Thoracic aorta (tissue), 2 donors: ENCODE results near the gene LYL1. TPM values are rescaled to one million over a fixed set of nuclear protein-coding genes. Genes with fewer than 3 reads are reported as not detected.

Experiments
- ATAC-seq: fragments of 150-250 bp; one replicate; pipeline ENCODE4 v1.8.0; 2017; ENCODE audit warnings: low read depth; ENCODE audit not compliant: insufficient number of reproducible peaks, low FRiP score
- DNase-seq: peaks from one replicate; pipeline ENCODE4 v3.0.0-alpha.2; 2020; ENCODE audit warnings: low spot score
- H3K27ac ChIP-seq, 2 donors: fragments of 200-600 bp; sonication (generic); 1 replicate in 1 of 2; 2 replicates in 1 of 2; pipeline ENCODE4 v1.5.1; 2016; ENCODE audit warnings: mild to moderate bottlenecking in 2 of 2, moderate library complexity in 2 of 2
- H3K27me3 ChIP-seq: fragments of 200-600 bp; sonication (generic); replicated peaks from 2 replicates; pipeline ENCODE4 v1.6.0; 2016; ENCODE audit warnings: mild to moderate bottlenecking; ENCODE audit not compliant: insufficient read depth
- H3K36me3 ChIP-seq: fragments of 200-600 bp; sonication (generic); one replicate; pipeline ENCODE4 v1.5.1; 2016
- H3K4me1 ChIP-seq, 2 donors: fragments of 200-600 bp; sonication (generic); 1 replicate in 1 of 2; 2 replicates in 1 of 2; pipeline versions ENCODE4 v1.5.1 to v1.6.0; 2016; ENCODE audit warnings: low read depth in 2 of 2, mild to moderate bottlenecking in 1 of 2; ENCODE audit not compliant: control insufficient read depth in 1 of 2
- H3K4me3 ChIP-seq: fragments of 200-600 bp; sonication (generic); 2 replicates; pipeline ENCODE4 v1.5.1; 2016; ENCODE audit warnings: mild to moderate bottlenecking
- H3K9me3 ChIP-seq: fragments of 200-600 bp; sonication (generic); 2 replicates; pipeline ENCODE4 v1.5.1; 2016
- total RNA-seq, 2 donors: library from RNA; depleted of rRNA; stranded (reverse); fragments of >200 nt; gene quantifications; one replicate each; pipeline versions ENCODE4 v1.1.0 to v1.2.3, GENCODE V29; 2016
- TF ChIP-seq, protein P1 (sequence below): fragments of 200-600 bp; sonication (generic); IDR thresholded peaks from one replicate; pipeline ENCODE4 v1.5.1; 2019; ENCODE audit warnings: antibody characterized with exemption

The LYL1 gene
- total RNA-seq, 2 donors from 2014 or later = 10.6 to 36.1 TPM

DNA sequence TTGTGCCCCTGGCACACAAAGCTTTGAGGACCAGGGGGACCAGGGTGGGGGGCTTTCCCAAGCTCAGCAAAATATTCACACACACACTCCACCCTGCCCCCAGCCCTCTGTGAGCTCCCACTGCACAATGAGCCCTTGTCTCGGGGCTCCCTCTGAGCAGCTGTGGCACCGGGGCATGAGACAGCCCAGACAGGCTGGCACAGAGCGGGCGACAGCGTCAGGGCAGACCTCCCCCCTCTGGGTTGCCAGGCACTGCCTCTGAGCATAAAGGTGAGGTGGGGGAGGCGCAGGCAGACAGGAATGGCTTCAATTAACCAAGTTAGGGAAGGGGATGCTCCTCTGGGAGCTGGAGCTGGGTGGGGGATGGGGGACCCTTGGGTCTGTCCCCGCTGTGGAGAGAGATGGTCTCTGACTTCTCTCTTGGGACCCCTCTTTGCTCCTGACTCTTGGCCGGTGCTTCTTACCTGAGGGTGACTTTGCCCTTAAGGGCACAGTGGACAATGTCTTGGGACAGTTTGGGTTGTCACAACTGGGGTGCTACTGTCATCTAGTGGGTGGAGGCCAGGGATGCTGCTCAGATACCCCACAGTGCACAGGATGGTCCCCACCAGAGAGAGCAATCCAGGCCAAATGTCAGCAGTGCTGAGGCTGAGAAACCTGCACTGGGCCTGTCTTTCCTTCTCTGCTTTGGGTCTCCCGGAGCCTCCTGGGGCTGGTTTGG lies 30.3 kb downstream of the LYL1 start:
- H3K36me3 ChIP-seq = peaks cover 16% of the 10 kb centered on the region
- H3K4me1 ChIP-seq = peaks cover 36 to 95% of the 10 kb centered on the region in 2 donors
- H3K4me3 ChIP-seq = no peak overlapping the region
- ATAC-seq (no peak), DNase-seq (no peak)
- H3K27ac ChIP-seq = peak overlapping the region; percentile 99 to 100
- H3K27me3 ChIP-seq = no peaks in the 10 kb centered on the region
- no peaks in the 10 kb centered on the region for H3K9me3 ChIP-seq
- TF ChIP-seq, protein P1, sequence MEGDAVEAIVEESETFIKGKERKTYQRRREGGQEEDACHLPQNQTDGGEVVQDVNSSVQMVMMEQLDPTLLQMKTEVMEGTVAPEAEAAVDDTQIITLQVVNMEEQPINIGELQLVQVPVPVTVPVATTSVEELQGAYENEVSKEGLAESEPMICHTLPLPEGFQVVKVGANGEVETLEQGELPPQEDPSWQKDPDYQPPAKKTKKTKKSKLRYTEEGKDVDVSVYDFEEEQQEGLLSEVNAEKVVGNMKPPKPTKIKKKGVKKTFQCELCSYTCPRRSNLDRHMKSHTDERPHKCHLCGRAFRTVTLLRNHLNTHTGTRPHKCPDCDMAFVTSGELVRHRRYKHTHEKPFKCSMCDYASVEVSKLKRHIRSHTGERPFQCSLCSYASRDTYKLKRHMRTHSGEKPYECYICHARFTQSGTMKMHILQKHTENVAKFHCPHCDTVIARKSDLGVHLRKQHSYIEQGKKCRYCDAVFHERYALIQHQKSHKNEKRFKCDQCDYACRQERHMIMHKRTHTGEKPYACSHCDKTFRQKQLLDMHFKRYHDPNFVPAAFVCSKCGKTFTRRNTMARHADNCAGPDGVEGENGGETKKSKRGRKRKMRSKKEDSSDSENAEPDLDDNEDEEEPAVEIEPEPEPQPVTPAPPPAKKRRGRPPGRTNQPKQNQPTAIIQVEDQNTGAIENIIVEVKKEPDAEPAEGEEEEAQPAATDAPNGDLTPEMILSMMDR = no peak

- Histone ChIP-seq H3K27me3 (no peaks in the 10 kb centered on the region), H3K4me3 (no peak overlapping the region), H3K27ac (peak overlapping the region; percentile 99 to 100), H3K36me3 (peaks cover 13% of the 10 kb centered on the region), H3K9me3 (no peaks in the 10 kb centered on the region), H3K4me1 (peaks cover 37 to 95% of the 10 kb centered on the region in 2 donors)
- DNase-seq = no peak
- TF ChIP-seq, protein P1 = no peak
- no peak for ATAC-seq
Observed at GRCh38 chr19:13071444-13072187, 31.0 kb downstream of the LYL1 start.

DNA sequence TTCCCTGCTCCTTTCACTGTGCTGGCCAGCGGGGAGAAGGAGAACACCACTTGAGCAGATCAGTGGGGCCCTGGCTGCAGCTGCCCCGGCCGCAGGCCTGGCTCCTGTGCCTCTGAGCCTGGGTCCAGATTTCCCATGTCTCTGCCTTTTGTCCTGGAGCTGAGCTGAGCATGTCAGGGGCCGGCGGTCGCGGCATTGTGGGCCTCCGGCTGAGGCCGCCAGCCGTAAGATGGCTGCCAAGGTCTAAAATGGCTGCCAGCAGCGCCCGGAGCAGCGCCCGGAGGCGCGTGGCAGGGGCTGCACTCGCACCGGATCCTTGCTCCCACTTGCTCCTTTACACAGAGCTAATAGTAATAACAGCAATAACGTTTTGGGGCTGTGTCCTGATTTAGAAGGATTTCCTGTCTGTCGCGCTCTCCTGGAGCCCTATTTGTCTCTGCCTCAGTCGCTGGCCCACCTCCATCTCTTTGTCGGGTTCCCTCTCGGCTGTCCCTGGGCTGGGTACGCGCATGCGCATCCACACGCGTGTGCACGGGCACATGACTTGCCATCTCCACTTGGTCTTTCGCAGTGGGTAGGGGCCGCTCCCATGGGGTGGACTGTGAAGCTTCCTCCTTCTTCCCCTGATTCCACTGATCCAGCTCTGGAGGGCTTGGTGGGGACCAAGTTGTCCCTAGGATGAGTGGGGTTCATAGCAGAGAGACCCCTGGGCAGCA lies 32.1 kb downstream of the LYL1 start:
- Histone ChIP-seq H3K4me3 (peak overlapping the region; percentile 54), H3K27ac (peak overlapping the region; percentile 99 to 100), H3K4me1 (peaks cover 41 to 95% of the 10 kb centered on the region in 2 donors), H3K9me3 (no peaks in the 10 kb centered on the region), H3K27me3 (no peaks in the 10 kb centered on the region), H3K36me3 (peaks cover 5% of the 10 kb centered on the region)
- ATAC-seq (no peak), DNase-seq (no peak)
- TF ChIP-seq, protein P1 = no peak

DNA sequence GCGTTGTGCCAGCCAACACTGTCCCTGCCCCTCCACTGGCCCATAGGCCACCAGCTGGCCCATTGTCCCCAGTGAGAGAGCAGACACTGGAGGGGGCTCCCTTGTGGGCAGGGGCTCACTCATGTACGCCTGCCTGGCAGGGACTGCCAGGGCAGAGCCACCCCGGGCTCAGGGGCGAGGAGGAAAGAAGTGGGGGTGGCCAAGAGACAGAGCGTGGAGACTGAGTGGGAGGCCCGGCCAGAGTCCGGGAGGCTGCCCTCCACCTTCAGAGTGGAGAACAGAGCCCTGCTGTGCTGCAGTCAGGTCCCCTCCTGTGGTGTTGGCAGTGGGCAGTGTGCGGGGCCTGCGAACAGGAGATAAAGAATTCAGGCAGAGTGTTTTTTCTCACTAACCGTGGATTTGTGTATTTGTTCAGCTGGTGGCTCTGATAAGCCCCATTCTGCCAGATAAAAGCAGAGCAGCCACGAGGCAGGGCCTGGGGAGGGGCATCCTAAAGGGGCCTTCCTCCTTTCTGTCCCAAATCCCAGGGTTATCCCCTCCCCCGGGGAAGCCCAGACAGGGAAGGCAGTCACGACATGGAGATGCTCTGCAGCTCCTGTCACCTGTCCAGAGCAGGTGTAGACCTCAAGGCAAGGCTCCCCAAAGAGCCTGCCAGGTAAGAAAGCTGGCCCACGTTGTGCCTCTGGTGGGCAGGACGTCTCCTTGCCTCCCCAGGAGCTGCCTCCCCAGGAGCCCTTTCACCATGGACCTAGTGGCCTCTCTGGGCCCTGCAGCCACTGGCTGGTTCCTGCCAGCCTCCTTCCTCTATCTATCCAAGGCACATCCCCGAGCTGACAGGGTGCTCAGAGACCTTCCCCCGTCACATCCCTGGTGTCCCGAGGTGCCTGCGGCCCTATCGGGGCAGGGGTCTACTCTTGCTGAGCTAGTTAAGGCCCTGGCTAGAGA lies 33.0 kb downstream of the LYL1 start:
- H3K27ac ChIP-seq = peak overlapping the region; percentile 99 to 100
- DNase-seq (no peak), ATAC-seq (no peak)
- peaks cover 4% of the 10 kb centered on the region for H3K36me3 ChIP-seq
- H3K27me3 ChIP-seq = no peaks in the 10 kb centered on the region
- TF ChIP-seq, protein P1 = peak; percentile 31
- peaks cover 50 to 97% of the 10 kb centered on the region in 2 donors for H3K4me1 ChIP-seq
- H3K9me3 ChIP-seq = no peaks in the 10 kb centered on the region
- H3K4me3 ChIP-seq = peak overlapping the region; percentile 54
